Astrocyte (in vitro differentiated cells and primary cell): ENCODE data around the gene ARHGAP25.

Experiments used
- EZH2 ChIP-seq: IDR thresholded peaks from 2 replicates; pipeline ENCODE4 v1.6.1; 2012; ENCODE audit warnings: mild to moderate bottlenecking, low read length, inconsistent platforms; ENCODE audit not compliant: insufficient read depth
- TF ChIP-seq, protein P1 (sequence below): IDR thresholded peaks from 2 replicates; pipeline ENCODE4 v1.5.1; 2011; ENCODE audit warnings: low read depth, mild to moderate bottlenecking, inconsistent platforms, low read length, moderate library complexity; ENCODE audit not compliant: insufficient read depth

DNA sequence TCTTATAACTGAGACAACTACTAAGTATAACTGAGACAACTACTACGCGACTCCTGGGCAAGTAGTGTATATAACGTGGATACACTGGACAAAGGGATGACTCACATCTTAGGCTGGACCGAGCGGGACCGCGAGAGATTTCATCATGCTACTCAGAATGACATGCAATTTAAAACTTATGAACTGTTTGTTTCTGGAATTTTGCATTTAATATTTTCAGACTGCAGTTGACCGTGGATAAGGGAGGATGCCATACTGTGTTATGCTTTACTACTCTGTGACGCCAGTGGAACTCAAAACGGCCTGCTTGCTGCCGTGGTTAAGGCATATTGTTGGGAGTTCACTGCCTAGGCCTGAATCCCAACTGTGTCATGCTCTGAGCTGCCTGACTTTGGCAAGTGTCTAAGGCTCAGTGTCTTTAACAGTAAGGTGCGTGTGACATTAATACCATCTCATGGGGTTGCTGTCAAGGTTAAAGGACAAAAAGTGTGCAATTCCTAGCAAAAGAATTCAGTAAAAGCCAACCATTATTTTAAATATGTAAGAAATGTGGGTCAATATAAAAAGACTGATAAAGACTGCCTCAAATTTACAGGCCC, 72.0 kb downstream of the ARHGAP25 start:
- TF ChIP-seq, protein P1, sequence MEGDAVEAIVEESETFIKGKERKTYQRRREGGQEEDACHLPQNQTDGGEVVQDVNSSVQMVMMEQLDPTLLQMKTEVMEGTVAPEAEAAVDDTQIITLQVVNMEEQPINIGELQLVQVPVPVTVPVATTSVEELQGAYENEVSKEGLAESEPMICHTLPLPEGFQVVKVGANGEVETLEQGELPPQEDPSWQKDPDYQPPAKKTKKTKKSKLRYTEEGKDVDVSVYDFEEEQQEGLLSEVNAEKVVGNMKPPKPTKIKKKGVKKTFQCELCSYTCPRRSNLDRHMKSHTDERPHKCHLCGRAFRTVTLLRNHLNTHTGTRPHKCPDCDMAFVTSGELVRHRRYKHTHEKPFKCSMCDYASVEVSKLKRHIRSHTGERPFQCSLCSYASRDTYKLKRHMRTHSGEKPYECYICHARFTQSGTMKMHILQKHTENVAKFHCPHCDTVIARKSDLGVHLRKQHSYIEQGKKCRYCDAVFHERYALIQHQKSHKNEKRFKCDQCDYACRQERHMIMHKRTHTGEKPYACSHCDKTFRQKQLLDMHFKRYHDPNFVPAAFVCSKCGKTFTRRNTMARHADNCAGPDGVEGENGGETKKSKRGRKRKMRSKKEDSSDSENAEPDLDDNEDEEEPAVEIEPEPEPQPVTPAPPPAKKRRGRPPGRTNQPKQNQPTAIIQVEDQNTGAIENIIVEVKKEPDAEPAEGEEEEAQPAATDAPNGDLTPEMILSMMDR, result no peak
- no peak for TF ChIP-seq EZH2
